Activated CD8-positive, alpha-beta memory T cell treated with anti-CD3 and anti-CD28 coated beads, Interleukin-2, amount 10 ng/mL, durations not matched to agents 7 days and 5 days (primary cell): ENCODE measurements around the gene TRIM65. TPM values are rescaled to one million over a fixed set of nuclear protein-coding genes. Genes with fewer than 3 reads are reported as not detected.

Source experiments
- ATAC-seq: fragments of 150-1000 bp; cut with Tn5 transposase; one replicate; pipeline ENCODE4 v1.10.0; 2021; ENCODE audit warnings: moderate library complexity
- CTCF ChIA-PET: fragments of 350-600 bp; sonication (Branson Sonifier 250); formaldehyde crosslinking; loops from one replicate; lab custom pipeline; 2021; ENCODE audit warnings: antibody characterized with exemption; lab: Charles Lee
- DNase-seq: peaks from one replicate; pipeline ENCODE4 v3.0.0-alpha.2; 2020
- H3K27ac Mint-ChIP-seq: one replicate; pipeline ENCODE4 v1.8.0; 2021; ENCODE audit warnings: mild to moderate bottlenecking, mixed read lengths
- H3K27me3 Mint-ChIP-seq: one replicate; pipeline ENCODE4 v1.8.0; 2021; ENCODE audit warnings: mixed read lengths
- H3K36me3 Mint-ChIP-seq: one replicate; pipeline ENCODE4 v1.8.0; 2021; ENCODE audit warnings: mild to moderate bottlenecking, mixed read lengths
- H3K4me1 Mint-ChIP-seq: one replicate; pipeline ENCODE4 v1.8.0; 2021; ENCODE audit warnings: mixed read lengths
- H3K4me3 Mint-ChIP-seq: one replicate; pipeline ENCODE4 v1.8.0; 2021; ENCODE audit warnings: mild to moderate bottlenecking, moderate library complexity, mixed read lengths
- H3K9me3 Mint-ChIP-seq: one replicate; pipeline ENCODE4 v1.8.0; 2022; ENCODE audit warnings: low read depth, mixed read lengths
- total RNA-seq, 2 experiments: library from RNA; stranded (reverse); gene quantifications; one replicate each; pipeline ENCODE4 v1.2.3, GENCODE V29; 2021

Gene TRIM65
- total RNA-seq, 2 experiments from 2014 or later: 33.3 to 33.6 TPM

DNA sequence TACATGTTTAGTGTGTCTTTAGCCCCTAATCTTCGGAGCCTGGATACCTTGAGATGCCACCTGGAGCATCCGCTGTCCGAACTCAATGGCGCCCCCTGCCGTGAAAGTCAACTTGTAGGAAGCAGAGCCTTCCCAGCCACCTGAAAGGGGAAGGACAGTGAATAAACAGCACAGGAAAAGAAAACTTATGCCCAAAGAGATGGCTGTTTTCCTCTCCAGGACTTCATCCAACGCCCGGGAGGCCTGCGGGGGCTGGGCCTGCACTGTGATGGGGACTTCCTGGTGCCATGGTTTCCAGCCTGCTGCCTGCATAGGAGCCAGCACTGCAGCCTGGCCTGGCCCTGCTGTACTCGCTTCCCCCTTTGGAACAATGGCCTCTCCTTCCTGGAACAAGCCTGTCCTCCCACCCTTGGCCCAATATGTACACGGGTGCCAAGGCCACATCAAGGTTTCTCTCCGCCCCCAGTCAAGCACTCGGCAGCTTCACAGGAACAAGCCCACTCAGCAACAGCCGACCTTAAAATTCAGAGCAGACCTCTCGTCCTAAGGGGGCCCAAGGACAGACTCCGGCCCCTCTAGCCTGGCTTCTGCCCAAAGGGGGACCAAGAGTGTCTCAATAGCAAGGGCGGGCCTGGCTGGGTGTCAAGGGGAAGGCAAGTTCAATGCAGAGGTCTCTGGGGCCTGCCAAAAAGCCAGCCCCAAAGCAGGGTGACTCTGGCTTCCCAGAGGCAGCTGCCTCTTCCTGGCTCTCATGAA is 48.0 kb downstream of the TRIM65 start:
- ATAC-seq: peak; percentile 13
- Mint-ChIP-seq H3K4me3 (no peak overlapping the region), H3K36me3 (peaks cover 24% of the 10 kb centered on the region), H3K27ac (peak overlapping the region; percentile 68), H3K27me3 (no peaks in the 10 kb centered on the region), H3K4me1 (peaks cover 27% of the 10 kb centered on the region), H3K9me3 (no peaks in the 10 kb centered on the region)
- DNase-seq: peak; percentile 87
- CTCF ChIA-PET: interaction anchor here (0.8 to 4.2 kb wide), 28 partner anchors 9 to 95 kb away, joined by 3 to 39 read pairs (median 4); partner anchors contain the start of genes GALK1 and TRIM65

- peak overlapping the region; percentile 68 for H3K27ac Mint-ChIP-seq
- peaks cover 26% of the 10 kb centered on the region for H3K36me3 Mint-ChIP-seq
- no peaks in the 10 kb centered on the region for H3K9me3 Mint-ChIP-seq
- H3K4me3 Mint-ChIP-seq: no peak overlapping the region
- CTCF ChIA-PET: interaction anchor here (0.6 to 4.2 kb wide), 25 partner anchors 8 to 94 kb away, joined by 3 to 39 read pairs (median 4); partner anchors contain the start of genes GALK1, TRIM47, TRIM65 and WBP2
- DNase-seq (no peak), ATAC-seq (no peak)
- no peaks in the 10 kb centered on the region for H3K27me3 Mint-ChIP-seq
- peaks cover 22% of the 10 kb centered on the region for H3K4me1 Mint-ChIP-seq
Measured at GRCh38 chr17:75847614-75848522, 48.9 kb downstream of the TRIM65 start.

DNA sequence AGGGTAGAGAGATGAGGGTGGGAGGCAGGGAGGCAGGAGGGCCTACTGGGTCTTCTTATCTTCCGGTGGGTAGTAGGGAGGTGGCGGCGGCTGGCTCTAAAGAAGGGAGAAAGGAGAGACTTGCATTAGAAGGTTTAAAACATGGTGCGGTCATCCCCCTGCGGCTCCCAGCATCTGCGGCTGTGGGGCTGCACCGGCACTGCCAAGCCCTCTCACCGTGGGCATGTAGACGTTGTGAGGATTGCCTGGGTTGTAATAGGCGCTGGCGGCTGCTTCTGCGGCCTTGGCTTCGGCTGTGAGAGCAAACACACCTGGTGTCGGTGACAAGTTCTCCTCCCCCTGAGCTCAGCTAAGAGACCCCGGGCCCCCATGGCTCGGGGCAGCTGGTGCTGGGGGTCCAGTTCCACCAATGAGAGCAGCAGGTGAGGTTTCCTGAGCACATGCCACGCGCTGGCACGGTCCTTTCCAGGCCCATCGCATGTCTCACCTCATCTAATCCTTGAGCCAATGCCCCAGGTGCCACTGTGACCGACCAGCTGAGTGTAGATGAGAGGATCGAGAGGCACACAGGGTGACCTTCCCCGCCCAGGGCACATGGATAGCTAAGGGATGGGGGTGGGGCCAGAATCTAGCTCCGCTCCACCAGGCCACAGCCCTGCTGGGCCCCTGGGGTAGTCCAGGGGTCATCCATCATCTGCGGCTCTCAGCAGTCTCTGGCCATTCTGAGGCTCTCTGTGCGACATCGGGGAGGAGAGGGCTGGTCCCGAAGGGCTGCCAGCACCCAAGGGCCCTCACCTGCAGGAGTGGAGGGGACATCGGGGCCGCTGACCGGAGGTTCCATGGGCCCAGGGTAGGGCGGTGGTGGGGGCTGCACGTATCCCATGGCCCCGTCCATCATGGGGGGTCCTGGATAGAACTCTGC is 49.8 kb downstream of the TRIM65 start:
- Mint-ChIP-seq H3K27ac (no peak overlapping the region), H3K27me3 (no peaks in the 10 kb centered on the region), H3K4me1 (peaks cover 25% of the 10 kb centered on the region), H3K9me3 (no peaks in the 10 kb centered on the region), H3K36me3 (peaks cover 29% of the 10 kb centered on the region), H3K4me3 (no peak overlapping the region)
- CTCF ChIA-PET: interaction anchor here (0.9 to 4.2 kb wide), 10 partner anchors 9 to 93 kb away, joined by 3 to 39 read pairs (median 9); partner anchors contain the start of genes GALK1, TRIM65 and WBP2
- no peak for ATAC-seq
- DNase-seq: no peak

GRCh38 chr17:75845933-75846691 is 50.6 kb downstream of the TRIM65 start:
- no peak overlapping the region for H3K4me3 Mint-ChIP-seq
- H3K4me1 Mint-ChIP-seq: peaks cover 25% of the 10 kb centered on the region

DNA sequence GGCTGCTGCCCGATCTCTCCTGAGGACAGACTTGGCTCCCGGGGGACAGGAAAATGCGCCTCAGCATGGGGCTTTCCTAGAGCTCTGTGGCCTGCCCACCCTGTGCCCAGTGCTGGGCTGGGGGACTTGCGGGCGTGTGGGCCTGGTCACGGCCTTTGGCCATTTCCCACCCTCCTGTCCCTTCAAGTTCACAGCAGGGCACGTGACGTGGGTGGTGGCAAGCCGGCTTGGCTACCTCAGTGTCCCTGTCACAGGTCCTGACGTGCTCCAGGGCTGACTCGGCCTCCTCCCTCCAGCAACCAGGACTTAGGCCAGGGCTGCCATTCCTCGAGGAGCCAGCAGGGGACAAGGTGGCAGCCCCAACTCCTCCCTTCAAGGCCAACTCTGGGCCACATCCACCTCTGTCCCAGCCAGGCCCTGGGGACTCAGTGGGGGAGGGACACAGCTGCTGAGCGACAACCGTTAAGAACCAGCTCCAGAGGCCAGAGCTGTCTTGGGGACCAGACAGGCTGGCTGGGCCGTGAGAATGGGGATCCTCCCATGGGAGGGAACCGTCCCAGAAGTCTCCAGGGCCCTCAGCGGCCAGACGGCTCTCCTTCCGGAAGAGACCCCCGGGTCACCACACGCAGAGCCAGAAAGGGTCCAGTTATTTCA is 51.6 kb downstream of the TRIM65 start:
- CTCF ChIA-PET: interaction anchor here (0.6 to 4.2 kb wide), 18 partner anchors 10 to 94 kb away, joined by 3 to 49 read pairs (median 8); partner anchors contain the start of genes GALK1, TRIM65 and WBP2
- peak overlapping the region; percentile 61 for H3K27ac Mint-ChIP-seq
- peaks cover 24% of the 10 kb centered on the region for H3K36me3 Mint-ChIP-seq
- peaks cover 27% of the 10 kb centered on the region for H3K4me1 Mint-ChIP-seq
- peak; percentile 79 for DNase-seq
- peak; percentile 52 for ATAC-seq
- no peaks in the 10 kb centered on the region for H3K9me3 Mint-ChIP-seq
- H3K27me3 Mint-ChIP-seq: no peaks in the 10 kb centered on the region
- peak overlapping the region; percentile 39 for H3K4me3 Mint-ChIP-seq

More at GRCh38 chr17:75845933-75846691, 50.6 kb downstream of the TRIM65 start:
- H3K9me3 Mint-ChIP-seq: no peaks in the 10 kb centered on the region
- ATAC-seq (no peak), DNase-seq (no peak)
- H3K36me3 Mint-ChIP-seq: peaks cover 24% of the 10 kb centered on the region
- peak overlapping the region; percentile 39 for H3K27ac Mint-ChIP-seq
- CTCF ChIA-PET: interaction anchor here (0.9 to 4.2 kb wide), 10 partner anchors 9 to 95 kb away, joined by 3 to 49 read pairs (median 8); partner anchors contain the start of genes GALK1, TRIM65 and WBP2
- no peaks in the 10 kb centered on the region for H3K27me3 Mint-ChIP-seq

GRCh38 chr17:75844530-75845057 is 52.2 kb downstream of the TRIM65 start:
- peak overlapping the region; percentile 98 for H3K4me3 Mint-ChIP-seq
- no peaks in the 10 kb centered on the region for H3K27me3 Mint-ChIP-seq
- DNase-seq (peak; percentile 63), ATAC-seq (peak; percentile 16)
- peaks cover 27% of the 10 kb centered on the region for H3K4me1 Mint-ChIP-seq
- peak overlapping the region; percentile 98 for H3K27ac Mint-ChIP-seq
- CTCF ChIA-PET: interaction anchor here (0.6 to 4.1 kb wide), 15 partner anchors 10 to 93 kb away, joined by 3 to 49 read pairs (median 8); partner anchors contain the start of genes GALK1, TRIM65 and WBP2
- no peaks in the 10 kb centered on the region for H3K9me3 Mint-ChIP-seq
- peaks cover 23% of the 10 kb centered on the region for H3K36me3 Mint-ChIP-seq

DNA sequence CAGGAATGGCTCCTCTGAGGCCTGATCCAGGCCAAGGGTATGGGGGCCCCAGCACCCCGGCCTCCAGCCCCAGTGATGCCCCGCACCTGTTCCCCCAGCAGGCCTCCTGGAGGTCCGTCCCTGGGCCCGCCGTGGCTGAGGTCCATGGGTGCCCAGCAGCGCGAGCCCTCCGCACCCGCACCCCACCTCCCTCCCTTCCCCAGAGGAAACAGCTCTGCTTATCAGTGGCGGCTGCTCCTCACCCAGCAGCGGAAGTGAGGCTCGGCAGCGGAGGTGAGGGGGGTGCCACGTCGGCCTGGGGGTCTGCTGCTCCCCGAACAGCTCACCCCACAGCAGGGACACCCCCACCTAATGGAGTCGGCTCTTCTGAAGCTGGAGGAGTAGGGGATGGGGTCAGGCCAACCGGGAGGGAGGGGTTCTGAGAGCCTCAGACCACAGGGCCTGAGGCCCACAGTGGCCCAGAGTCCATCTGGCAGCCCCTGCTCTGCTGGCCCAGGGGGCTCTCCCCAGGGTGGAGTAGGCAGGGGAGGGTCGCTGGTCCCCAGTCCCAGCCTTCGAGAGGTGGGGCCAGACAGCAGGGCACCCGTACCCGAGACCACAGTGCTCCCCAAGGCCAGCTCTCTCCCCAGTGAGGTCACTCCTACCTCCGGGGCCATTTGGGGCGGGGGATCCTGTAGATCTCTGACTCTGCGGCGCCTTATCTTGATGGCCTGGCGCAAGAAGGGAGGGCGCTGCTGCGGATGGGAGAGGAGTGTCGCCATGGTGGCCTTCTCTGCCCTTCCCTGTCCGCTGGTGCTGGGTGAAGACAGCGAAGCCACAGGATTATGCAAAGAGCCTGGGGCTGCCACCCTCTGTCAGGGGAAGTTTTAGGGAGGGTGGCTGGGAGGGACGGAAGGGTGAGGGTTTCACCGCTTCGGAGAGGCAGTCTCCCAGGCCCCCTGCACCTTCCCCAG is 52.9 kb downstream of the TRIM65 start, which contains the start of gene UNC13D:
TSS of gene UNC13D (minus strand) at position 828 of the 953 bp plus-strand sequence. CDS start at position 761, 67 bp downstream.
- H3K4me1 Mint-ChIP-seq: peaks cover 25% of the 10 kb centered on the region
- H3K36me3 Mint-ChIP-seq: peaks cover 26% of the 10 kb centered on the region
- H3K4me3 Mint-ChIP-seq: peak within 1 kb of the TSS; percentile 98
- no peaks in the 10 kb centered on the region for H3K9me3 Mint-ChIP-seq
- H3K27me3 Mint-ChIP-seq: no peaks in the 10 kb centered on the region
- ATAC-seq: peak; percentile 75
- CTCF ChIA-PET: interaction anchor here (0.7 to 4.1 kb wide), 19 partner anchors 8 to 90 kb away, joined by 3 to 49 read pairs (median 6); partner anchors contain the start of genes GALK1, TRIM65 and WBP2
- peak within 1 kb of the TSS; percentile 98 for H3K27ac Mint-ChIP-seq
- DNase-seq: peak; percentile 84

DNA sequence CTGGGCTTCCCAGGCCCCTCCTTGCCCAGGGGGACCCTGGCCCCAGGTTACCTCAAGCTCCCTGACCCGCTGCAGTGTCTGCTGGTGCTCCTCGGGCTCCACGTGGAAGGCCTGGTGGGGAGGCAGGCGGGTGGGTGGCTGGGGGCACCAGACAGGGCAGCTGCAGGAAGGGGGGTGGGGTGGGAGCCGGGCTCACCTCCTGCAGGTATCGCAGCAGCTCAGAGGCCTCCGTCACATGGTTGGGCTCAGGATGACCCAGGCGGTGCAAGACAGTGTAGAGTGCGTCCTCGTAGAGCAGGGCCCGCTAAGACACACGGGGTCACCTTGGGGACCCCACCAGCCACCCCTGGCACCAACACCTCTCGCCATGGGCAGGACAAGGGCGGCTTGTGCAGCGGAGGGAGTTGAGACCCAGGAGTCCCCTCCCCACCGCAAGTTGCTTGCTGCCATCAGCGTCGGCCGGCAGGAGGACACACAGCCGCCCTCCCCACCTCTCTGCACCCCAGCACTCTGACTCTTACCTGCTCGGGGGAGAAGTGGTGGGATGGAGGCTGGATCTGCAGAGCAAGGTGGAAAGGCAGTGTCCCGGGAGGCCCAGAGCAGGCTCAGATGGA is 53.7 kb downstream of the TRIM65 start:
- CTCF ChIA-PET: interaction anchor here (0.9 to 4.1 kb wide), 14 partner anchors 9 to 89 kb away, joined by 3 to 49 read pairs (median 7); partner anchors contain the start of genes GALK1, TRIM65 and WBP2
- peak; percentile 47 for ATAC-seq

DNA sequence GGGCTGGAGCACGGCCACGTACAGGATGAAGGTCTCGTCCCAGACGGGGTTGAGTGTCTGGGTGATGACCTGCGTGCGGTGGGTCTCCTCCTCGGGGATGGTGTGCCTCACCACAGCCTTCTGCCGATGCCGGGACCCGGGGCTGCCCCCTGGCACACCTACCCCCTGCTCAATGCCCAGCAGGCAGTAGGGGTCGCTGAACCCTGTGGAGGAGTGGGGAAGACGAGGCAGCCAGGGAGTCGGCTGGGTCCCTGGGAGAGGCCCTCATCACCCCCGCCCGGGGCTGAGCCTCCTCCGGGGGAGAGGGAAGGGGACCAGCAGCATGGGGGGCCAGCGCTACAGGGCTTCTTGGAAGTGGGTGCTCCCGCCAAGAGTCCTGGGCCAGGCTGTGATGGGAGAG is 54.3 kb downstream of the TRIM65 start:
- Mint-ChIP-seq H3K4me1 (peaks cover 21% of the 10 kb centered on the region), H3K4me3 (peak overlapping the region; percentile 98), H3K36me3 (peaks cover 24% of the 10 kb centered on the region), H3K27me3 (no peaks in the 10 kb centered on the region), H3K27ac (peak overlapping the region; percentile 59), H3K9me3 (no peaks in the 10 kb centered on the region)
- CTCF ChIA-PET: interaction anchor here (1.9 to 4.1 kb wide), 6 partner anchors 9 to 59 kb away, joined by 8 to 49 read pairs (median 12); partner anchors contain the start of genes TRIM65 and WBP2
- ATAC-seq (no peak), DNase-seq (no peak)

More for the DNA sequence above, 53.7 kb downstream of the TRIM65 start:
- Mint-ChIP-seq H3K36me3 (peaks cover 24% of the 10 kb centered on the region), H3K9me3 (no peaks in the 10 kb centered on the region), H3K4me3 (peak overlapping the region; percentile 98), H3K27me3 (no peaks in the 10 kb centered on the region), H3K4me1 (peaks cover 19% of the 10 kb centered on the region), H3K27ac (peak overlapping the region; percentile 98)
- peak; percentile 57 for DNase-seq
